ENCODE results near the gene REG1B. TPM values are rescaled to one million over a fixed set of nuclear protein-coding genes. Genes with fewer than 3 reads are reported as not detected.
A peak's percentile ranks its signal among the peaks of the same experiment; 100 is the strongest.
"Not testable (repeated sequence)": the region's sequence is repeated elsewhere in the genome, so short reads cannot be mapped to it uniquely, and the experiment has no call there.

REG1B gene
- total RNA-seq, 1 experiment from 2014 or later = not detected

DNA sequence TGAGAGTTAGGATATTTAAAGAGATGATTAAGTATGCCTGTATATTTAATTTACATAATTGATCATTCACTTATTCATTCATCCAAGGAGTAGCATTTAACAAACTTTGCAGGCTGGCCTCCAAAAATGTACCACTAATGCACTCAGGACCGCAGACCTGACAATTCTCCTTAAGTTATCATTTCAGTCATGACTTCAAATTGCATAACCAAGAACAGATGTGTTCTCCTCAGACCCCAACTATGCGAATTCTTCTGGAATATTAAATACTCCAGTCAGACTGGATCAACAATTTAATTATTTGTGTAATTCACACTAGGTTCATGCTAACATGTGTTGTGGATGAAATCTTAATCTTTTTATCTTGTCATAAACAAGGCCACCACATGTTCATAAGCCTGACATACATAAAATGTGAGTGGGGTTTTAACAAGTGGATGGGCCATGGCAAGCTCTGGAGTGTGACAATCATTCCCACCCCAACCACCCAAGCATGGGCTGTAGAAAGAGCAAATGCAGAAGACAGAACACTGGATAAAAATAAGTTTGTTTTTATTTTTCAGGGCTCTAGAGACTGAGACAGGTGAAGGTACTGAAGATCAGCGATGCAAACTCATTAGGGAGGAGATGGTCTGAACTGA is 3.2 kb downstream of the REG1B start:
- DNase-seq (ENCODE audit: low spot score) = no peak

DNA sequence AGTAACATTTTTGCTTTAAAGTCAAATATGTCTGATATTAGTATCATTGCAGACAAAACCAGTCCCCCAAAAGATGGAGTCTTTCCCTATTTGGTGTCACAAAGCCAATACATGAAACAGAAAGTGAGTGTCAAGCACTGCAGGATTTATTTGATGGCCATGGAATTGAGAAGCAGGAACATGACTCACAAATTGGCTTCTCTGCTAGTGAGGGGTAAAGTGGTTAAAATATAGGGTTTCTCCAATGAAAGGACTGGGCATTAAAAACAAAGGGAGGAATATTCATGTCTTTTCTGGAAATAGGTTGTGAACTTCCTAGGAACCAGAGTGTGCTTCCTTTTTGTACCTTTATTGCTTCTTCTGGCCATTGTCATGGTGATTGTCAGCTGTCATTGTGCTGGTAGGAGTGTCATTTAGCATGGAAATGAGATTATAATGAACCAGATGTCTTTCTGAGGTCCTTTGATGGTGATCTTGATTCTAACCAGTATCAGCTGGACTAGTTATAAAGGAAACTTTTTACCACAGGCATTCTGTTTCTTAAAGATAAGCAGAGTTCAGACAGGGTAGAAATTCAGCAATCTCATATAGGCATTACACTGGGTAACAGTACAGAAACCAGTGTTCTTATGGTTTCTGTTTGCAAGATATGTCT is 4.1 kb downstream of the REG1B start:
- no peak for DNase-seq (ENCODE audit: low spot score)

DNA sequence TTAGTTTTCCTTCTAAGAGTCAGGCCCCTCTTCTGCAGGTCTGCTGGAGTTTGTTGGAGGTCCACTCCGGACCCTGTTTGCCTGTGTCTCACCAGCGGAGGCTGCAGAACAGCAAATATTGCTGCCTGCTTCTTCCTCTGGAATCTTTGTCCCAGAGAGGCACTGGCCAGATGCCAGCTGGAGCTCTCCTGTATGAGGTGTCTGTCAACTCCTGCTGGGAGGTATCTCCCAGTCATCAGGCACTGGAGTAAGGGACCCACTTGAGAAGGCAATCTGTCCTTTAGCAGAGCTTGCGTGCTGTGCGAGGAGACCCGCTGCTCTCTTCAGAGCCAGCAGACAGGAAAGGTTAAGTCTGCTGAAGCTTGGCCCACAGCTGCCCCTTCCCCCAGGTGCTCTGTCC is 4.8 kb downstream of the REG1B start:
- no peak for DNase-seq (ENCODE audit: low spot score)

DNA sequence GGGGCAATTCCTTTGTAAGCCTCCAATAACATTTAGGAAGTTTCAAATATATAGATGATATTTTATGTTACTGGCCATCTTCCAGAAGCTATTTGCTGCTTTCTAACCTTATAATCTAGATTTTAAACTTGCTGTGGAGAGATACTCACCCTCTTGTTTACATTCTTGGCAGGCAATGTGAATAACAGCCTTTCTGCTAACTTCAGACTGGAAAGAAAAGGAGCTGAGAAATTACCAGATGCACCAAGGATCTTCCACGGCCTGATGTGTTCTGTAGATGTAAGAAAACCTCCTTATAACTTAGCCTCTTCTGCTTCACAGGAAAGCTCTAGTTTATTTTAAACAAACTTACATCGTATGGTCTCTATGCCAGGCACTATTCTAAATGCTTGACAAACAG is 16.7 kb downstream of the REG1B start:
- no peak for DNase-seq (ENCODE audit: low spot score)

DNA sequence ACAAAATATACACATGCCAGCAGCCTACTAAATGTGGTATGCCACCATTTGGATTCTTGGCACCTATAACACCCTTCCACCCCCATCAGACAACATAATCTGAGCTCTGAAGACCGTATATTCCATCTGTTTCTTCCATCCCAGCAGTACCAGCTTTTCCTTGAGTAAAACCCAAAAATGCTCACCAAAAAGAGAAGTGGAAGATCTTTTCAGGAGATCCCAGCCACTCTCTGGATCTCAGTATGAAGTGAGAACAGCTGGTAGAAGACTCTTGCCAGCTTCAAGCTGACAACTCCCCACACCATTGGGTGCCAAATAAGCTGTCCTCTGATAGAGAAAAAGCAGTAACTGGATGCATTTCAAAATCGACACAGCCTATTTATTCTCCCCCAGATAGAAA is 22.6 kb downstream of the REG1B start:
- no peak for DNase-seq (ENCODE audit: low spot score)

DNA sequence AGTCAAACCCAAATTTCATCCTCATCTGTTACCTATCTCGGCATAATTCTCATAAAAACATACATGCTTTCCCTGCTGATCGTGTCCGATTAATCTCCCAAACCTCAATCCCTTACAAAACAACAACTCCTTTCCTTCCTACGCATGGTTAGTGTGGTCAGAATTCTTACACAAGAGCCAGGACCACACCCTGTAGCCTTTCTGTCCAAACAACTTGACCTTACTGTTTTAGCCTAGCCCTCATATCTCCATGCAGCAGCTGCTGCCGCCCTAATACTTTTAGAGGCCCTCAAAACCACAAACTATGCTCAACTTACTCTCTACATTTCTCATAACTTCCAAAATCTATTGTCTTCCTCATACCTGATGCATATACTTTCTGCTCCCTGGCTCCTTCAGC is 33.0 kb downstream of the REG1B start:
- DNase-seq (ENCODE audit: low spot score) = not testable (repeated sequence)

GRCh38 chr2:79053486-79053885 is 34.3 kb downstream of the REG1B start:
- DNase-seq (ENCODE audit: low spot score) = not testable (repeated sequence)

GRCh38 chr2:79041032-79041448 is 46.8 kb downstream of the REG1B start:
- DNase-seq (ENCODE audit: low spot score) = peak; percentile 23

DNA sequence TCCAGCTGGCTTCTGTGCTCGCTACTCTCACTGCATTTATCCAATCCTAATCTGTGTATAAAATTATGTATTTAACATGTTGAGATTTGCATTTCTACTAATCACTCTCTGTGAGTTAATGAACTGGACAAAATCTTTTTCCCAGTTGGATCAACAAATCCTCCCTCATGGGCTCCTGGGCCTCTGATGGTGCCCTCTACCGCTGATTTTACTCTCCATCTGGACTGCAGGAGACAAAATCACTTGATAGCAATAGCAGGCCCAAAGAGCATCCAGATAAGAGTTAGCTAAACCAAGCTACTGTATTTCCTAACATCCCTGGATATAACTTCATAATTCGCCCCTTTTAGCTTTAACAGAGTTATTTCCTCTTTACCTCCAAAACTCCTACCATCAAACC is 47.8 kb downstream of the REG1B start:
- no peak for DNase-seq (ENCODE audit: low spot score)

Other genes with a start within 250 kb of the REG1B start
- gene REG3G, start 62.3 kb downstream of the REG1B start, total RNA-seq (2014; rRNA removed; shearing (Covaris generic)) = not detected in 2 replicates
- gene REG1A, start 32.5 kb upstream of the REG1B start, total RNA-seq (2014; rRNA removed; shearing (Covaris generic)) = 0.49 and 0.95 TPM in 2 replicates
- gene REG3A, start 71.8 kb upstream of the REG1B start, total RNA-seq (2014; rRNA removed; shearing (Covaris generic)) = not detected in 2 replicates